CD4-positive, alpha-beta T cell treated with Interleukin-17A for 4 hours (primary cell): ENCODE data around the gene FXYD3.

Experiments
- DNase-seq: peaks from one replicate; pipeline ENCODE4 v3.0.0-alpha.2; 2020; ENCODE audit warnings: mixed read lengths

The FXYD3 gene

DNA sequence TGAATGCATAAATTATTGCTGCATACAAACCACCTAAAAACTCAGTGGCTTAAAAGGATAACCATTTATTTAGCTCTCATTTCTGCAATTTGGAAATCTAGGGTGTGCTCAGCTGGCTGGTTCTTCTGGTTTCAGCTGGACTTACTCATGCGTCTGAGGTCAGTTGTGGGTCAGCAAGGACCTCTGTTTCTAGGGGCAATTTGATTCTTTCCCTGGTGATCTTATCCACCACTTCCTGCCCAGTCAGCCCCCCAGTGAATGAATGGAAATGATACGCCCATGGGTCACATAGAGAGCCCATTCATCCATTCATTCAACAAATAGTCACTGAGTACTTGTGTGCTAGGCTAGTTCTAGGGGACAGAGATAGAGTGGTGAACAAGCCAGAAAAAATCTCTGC is 48.8 kb downstream of the FXYD3 start:
- DNase-seq, result no peak

DNA sequence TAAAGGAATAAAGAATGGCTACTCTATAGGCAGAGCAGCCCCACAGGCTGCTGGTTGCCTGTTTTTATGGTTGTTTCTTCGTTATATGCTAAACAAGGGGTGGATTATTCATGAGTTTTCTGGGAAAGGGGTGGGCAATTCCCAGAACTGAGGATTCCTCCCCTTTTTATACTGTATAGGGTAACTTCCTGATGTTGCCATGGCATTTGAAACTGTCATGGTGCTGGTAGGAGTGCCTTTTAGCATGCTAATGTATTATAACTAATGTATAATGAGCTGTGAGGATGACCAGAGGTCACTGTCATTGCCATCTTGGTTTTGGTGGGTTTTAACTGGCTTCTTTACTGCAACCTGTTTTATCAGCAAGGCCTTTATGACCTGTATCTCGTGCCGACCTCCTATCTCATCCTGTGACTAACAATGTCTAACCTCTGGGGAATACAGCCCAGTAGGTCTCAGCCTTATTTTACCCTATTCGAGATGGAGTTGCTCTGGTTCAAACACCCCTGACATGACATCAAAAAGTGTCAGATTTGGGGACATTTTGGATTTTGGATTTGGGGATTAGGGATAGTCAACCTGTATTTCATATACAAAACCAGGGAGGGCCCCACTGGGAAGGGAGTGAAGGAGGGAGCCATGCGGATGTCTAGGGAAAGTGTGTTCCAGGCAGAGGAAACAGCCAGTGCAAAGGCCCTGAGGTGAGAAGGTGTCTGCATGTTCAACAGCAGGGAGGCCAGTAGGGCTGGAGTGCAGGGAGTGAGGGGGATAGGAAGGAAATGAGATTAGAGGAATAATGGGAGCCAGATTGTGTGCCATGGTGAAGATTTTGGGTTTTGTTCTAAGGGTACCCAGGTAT is 49.8 kb downstream of the FXYD3 start:
- DNase-seq, result no peak

DNA sequence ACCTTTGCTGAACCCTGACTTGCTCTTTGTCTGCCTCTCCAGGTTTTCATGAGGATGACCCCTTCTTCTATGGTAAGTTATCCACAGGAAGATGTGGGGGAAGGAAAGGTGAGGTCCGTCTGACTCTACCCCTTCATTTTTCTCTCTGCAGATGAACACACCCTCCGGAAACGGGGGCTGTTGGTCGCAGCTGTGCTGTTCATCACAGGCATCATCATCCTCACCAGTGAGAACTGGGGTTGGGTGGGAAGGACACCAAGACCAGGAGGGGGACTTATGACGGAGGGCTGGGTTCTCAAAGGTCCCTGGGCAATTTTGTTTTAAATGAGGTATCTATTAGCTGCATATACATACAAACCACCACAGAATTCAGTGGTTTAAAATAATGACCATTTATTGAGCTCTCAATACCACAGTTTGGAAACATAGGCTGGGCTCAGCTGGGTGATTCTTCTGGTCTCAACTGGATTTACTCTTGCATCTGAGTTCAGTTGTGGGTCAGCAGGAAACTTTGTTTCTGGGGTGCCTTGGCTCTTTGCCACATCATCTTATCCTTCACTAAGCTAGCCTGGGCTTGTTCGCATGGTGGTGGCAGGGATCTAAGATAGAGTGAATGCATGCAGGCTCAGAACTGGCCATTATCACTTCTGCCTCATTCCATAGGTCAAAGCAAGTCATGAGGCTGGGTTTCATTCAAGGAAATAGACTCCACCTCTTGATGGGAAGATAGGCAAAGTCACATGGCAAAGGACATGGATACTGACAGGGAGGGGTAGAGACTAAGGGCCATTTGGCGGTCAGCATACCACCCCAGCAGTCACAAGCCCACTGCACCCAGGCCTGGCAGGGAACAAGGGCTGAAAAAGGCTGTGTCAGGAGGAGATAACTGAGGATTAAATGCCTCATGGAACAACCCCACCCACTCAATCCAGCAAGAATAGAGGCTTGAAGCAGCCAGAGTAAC is 50.8 kb downstream of the FXYD3 start:
- DNase-seq, result no peak

DNA sequence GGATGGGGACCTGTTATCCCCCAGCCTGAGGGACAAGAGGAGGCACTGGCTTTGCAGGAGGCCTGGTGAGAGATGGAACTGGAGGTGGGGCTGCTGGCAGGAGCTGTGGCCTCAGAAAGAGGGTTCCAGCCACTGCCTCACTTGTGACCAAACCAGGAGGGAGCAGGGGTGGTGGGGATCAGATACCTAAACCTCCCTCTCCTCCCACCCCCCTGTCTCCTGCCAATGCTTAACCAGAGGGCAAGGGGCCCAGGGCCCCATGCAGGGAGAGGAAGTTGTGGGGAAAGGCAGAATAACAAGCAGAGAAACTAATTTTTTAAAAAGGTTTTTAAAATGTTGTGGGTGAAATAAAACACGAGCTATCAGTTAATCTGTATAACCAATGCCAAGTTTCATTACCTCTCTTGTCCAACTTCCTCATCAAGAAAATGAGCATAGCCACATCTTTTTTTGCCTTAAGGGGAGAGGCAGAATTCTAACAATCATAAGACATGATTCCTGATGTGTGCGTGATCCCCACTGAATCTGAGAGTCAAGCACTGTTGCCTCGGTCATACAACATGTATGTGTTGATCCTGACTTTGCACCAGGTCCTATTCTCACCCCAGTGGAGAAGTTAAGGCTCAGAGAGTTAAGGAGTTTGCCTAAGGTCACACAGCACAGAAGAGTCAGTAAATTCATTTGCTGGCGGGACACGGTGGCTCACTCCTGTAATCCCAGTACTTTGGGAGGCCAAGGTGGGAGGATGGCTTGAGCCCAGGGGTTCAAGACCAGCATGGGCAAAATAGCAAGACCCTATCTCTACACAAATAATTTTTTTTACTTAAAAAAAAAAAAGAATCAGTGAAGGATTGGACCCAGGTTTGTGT is 51.9 kb downstream of the FXYD3 start:
- peak; percentile 39 for DNase-seq

DNA sequence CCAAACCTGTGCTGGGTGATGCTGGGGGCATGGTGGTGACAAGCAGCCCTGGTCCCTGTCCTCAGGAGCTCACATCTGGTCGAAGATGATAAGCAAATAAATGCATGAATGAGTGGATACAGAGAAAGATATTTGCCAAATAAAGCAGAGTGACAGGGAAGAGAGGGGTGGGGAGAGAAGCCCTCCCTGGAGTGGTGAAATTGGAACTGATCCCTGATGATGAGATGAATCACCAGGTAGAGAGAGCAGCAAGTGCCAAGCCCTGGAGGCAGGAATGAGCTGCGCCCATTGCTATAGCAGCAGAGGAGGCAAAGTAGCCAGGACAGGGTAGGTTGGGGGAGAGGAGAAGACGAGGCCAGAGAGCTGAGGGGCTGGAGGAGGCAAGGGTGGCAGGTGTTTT is 52.6 kb downstream of the FXYD3 start:
- no peak for DNase-seq

DNA sequence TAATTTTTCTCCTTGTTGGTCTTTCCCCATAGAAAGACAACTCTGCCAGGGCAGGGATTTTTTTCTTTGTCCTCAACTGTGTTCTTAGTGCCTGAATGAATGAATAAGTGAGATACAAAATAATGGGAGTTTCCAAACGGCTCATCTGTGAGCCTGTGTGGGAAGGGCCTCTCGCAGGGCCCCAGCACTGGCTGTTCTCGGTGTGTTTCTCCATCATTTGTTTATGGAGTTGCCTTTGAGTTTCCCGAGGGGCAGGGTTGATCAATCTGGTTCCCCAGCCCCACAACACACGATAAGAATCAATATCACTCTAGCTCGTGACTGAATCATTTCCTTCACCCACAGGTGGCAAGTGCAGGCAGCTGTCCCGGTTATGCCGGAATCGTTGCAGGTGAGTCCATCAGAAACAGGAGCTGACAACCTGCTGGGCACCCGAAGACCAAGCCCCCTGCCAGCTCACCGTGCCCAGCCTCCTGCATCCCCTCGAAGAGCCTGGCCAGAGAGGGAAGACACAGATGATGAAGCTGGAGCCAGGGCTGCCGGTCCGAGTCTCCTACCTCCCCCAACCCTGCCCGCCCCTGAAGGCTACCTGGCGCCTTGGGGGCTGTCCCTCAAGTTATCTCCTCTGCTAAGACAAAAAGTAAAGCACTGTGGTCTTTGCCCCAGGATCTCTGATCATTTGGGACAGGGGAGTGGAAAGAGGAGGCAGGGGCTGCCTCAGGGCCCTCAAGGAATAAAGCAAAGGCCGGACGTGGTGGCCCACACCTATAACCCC is 53.8 kb downstream of the FXYD3 start:
- no peak for DNase-seq

DNA sequence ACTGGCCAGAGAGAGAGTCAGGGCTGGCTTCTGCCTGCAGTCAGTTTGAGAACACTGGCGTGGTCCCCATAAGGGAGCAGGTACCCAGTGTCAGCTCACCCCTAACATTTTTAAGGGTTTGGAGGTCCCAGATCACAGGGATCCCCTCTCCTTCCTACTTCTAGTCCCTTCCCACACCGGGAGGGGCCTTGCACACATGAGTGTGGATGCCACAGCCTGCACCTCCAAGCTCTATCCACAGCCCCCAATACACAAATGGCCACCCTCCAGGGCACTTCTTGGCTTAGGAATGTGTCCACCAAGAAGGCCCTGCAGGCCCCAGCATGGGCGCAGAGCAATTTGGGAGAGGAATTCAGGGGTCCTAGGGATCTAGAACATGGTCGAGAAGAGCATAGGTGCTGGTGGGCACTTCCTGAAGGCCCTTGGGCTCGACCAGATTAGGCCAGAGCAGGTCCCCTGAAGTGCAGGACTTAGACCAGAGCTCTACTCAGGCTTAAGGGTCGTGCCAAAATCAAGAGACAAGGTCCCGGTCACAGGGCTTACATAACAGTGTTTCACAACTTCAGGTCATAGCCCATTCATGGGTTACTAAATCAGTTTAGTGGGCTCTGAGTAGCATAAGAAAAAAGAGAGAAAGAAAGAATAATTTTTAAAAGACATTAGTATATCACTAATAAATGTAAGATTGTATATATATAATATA is 54.9 kb downstream of the FXYD3 start:
- no peak for DNase-seq

DNA sequence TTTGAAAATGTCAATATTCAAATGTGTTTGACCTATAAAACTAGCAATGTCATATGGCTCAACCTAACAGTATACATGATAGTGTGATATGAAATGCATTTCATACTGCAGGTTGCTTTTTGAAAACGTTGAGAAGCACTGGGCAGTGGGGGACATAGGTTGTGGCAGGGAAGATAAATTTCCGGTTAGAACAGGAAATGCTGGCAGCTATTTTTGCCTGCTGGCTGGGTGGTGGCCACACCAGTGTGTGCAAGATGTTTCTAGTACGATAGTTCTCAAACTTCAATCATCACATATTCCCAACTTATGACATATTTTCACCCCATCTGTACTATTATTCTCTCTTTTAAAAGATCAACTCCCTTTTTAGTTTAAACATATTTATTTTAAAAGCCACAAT is 56.1 kb downstream of the FXYD3 start:
- peak; percentile 34 for DNase-seq
